Measurements from ENCODE around the gene MBD3L4. TPM values are rescaled to one million over a fixed set of nuclear protein-coding genes. Genes with fewer than 3 reads are reported as not detected.
"Not testable (repeated sequence)": the region's sequence is repeated elsewhere in the genome, so short reads cannot be mapped to it uniquely, and the experiment has no call there.

Gene MBD3L4
- total RNA-seq, 1 donor, result not detected

DNA sequence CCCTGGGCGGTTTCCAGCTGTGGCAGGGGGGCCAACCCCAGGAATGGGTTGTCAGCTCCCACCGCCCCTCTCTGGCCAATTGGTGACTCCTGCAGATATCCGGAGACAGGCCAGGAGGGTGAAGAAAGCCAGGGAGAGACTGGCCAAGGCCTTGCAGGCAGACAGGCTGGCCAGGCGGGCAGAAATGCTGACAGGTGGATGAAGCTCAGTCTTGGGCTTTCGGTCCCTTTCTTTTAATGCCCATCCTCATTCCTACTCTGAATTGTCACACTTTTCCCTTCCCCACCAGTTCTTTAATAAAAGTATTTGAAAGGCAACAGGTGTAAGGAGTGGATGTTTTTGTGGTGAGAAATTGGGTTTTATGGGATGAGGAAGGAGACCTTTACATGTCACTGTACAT is 11.4 kb upstream of the MBD3L4 start:
- DNase-seq (ENCODE audit: low read depth in 2 of 3, low spot score in 2 of 3), result not testable (repeated sequence)

DNA sequence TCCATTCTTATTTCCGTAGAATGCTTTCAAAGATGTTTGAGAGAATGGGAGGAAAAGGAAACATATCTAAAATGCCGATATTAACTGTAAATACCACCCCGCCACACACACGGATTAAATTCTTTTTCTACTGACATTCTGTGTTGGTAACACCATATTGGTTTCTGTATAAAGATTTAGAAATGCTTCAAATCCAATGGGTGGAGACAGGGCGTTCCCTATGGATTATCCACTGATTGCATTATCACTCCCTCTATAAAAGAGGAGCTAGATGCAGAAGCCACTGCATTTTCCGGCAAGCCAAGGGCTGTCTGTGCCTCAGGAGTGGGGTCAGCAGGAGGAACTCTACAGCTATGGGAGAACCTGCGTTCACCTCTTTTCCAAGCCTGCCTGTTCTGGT is 9.0 kb upstream of the MBD3L4 start, which contains the start of gene MBD3L2:
Gene MBD3L2 (plus strand): TSS at position 301 of the 400 bp plus-strand sequence. CDS start 53 bp downstream, at position 354.
- DNase-seq (ENCODE audit: low read depth in 2 of 3, low spot score in 2 of 3), result not testable (repeated sequence)

DNA sequence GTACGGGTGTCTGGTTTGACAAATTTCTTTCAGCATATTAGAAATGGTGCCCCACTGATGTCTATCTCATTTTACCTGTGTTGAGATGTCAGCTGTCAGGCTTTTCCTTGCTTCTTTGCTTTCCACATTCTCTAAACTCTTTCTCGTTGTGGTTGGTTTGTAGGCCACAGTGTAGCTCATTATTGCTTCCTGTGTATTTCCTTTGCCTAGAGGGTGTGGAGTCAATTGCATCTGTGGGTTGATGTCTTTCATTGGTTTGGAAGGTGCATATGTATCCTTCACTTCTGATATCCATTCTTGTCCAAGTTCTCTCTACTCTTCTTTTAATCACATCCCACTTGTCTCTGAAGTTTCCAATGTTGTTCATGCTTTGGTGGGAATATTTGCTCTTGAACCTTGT is 1.6 kb upstream of the MBD3L4 start:
- DNase-seq (ENCODE audit: low read depth in 2 of 3, low spot score in 2 of 3), result not testable (repeated sequence)

DNA sequence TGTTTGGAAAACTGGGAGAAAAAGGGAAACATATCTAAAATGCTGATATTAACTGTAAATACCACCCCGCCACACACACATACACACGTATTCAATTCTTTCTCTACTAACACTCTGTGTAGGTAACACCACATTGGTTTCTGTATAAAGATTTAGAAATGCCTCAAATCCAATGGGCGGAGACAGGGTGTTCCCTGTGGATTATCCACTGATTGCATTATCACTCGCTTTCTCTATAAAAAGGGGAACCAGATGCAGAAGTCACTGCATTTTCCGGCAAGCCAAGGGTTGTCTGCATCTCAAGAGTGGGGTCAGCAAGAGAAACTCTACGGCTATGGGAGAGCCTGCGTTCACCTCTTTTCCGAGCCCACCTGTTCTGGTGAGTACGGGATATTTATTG is 9.7 kb downstream of the MBD3L4 start, which contains the start of gene MBD3L5:
Gene MBD3L5 (plus strand): TSS at position 301 of the 400 bp plus-strand sequence. CDS start 34 bp downstream, at position 335.
- not testable (repeated sequence) for DNase-seq (ENCODE audit: low read depth in 2 of 3, low spot score in 2 of 3)

DNA sequence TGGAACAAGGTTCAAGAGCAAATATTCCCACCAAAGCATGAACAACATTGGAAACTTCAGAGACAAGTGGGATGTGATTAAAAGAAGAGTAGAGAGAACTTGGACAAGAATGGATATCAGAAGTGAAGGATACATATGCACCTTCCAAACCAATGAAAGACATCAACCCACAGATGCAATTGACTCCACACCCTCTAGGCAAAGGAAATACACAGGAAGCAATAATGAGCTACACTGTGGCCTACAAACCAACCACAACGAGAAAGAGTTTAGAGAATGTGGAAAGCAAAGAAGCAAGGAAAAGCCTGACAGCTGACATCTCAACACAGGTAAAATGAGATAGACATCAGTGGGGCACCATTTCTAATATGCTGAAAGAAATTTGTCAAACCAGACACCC is 11.2 kb downstream of the MBD3L4 start:
- not testable (repeated sequence) for DNase-seq (ENCODE audit: low read depth in 2 of 3, low spot score in 2 of 3)

DNA sequence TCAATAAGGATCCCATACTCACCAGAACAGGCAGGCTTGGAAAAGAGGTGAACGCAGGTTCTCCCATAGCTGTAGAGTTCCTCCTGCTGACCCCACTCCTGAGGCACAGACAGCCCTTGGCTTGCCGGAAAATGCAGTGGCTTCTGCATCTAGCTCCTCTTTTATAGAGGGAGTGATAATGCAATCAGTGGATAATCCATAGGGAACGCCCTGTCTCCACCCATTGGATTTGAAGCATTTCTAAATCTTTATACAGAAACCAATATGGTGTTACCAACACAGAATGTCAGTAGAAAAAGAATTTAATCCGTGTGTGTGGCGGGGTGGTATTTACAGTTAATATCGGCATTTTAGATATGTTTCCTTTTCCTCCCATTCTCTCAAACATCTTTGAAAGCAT is 18.6 kb downstream of the MBD3L4 start, which contains the start of gene MBD3L2B:
Gene MBD3L2B (minus strand): TSS at position 101 of the 400 bp plus-strand sequence. CDS start 34 bp downstream, at position 67.
- DNase-seq (ENCODE audit: low read depth in 2 of 3, low spot score in 2 of 3), result not testable (repeated sequence)

DNA sequence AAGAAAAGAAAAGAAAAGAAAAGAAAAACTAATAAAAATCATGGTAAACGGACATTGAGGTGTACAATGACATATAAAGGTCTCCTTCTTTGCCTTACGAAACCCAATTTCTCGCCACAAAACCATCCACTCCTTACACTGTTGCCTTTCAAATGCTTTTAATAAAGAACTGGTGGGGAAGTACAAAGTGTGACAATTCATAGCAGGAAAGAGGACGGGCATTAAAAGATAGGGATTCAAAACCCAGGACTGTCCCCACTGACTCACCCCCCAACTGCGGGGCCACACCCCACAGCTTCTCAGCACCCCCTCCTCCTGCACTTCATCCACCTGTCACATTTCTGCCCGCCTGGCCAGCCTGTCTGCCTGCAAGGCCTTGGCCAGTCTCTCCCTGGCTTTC is 21.2 kb downstream of the MBD3L4 start:
- DNase-seq (ENCODE audit: low read depth in 2 of 3, low spot score in 2 of 3), result no peak

DNA sequence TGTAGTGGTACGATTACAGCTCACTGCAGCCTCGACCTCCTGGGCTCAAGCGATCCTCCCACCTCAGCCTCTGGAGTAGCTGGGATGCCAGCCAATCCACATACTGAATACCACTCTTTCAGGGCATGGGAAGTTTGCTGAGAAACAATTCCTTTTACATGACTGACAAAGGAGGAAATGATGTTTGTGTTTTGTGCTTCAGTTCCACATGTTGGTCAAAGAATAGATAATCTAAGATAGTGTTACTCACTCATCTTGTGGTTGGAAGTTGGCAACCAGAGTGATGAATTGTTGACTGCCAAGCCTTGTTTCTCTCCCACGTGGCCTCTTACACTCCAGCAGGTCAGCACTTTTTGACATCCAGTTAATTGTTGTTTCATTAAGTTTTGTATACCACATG is 26.3 kb downstream of the MBD3L4 start:
- peak in 1 of 3 donors; percentile 54 for DNase-seq (ENCODE audit: low read depth in 2 of 3, low spot score in 2 of 3)

DNA sequence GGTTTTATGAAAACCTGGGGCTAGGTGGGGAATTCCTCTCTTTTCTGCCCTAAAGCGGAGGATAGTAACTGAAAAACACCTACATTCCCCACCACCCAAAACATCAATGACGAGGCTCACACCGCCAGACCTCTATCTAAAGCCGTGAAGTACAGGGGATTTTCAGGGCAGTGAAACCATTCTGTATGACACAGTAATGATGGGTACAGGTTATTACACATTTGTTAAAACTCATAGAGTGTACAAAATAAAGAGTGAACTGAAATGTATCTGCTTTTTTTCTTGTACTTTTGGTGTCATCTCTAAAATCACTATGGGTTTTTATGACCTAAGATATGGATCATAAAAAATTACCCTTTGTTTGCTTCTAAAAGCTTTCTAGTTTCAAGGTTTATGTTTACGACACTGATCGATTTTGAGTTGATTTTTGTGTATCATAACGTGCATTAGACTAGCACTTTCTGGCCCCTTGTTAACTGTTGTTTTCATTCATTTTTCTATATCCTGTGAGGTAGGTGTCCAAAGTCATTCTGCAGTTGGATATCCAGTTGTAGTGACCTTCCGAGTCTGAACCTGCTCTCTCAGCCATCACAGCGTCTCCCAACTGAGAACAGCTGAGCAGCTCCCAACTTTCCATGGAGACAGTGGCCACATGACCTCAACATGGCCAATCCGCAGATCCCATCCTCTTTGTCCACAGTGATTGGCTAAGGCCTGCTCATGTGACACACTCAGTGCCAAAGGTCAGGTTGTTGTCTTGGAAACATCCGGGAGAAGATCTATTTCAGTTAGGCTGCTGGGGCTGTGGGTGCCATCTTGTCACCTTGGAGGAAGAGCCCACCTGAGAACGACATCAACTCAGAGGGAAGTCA is 29.0 kb downstream of the MBD3L4 start:
- DNase-seq (ENCODE audit: low read depth in 2 of 3, low spot score in 2 of 3), result no peak

DNA sequence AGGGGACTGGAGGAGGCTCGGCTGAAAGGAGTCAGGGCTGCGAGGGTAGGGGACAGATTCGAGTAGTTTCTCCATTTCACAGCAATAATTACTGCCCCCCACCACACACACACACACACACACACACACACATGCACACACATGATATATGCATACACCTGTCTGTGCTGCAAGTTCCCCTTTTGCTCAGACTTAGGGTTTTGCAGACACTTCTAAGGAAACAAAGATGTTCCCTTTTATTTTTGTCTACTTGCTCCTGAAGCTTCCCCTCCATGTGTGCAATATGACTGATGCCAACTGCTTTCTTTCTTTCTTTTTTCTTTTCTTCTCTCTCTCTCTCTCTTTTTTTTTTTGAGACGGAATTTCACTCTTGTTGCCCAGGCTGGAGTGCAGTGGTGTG is 32.1 kb downstream of the MBD3L4 start:
- peak in 1 of 3 donors; percentile 73 for DNase-seq (ENCODE audit: low read depth in 2 of 3, low spot score in 2 of 3)

DNA sequence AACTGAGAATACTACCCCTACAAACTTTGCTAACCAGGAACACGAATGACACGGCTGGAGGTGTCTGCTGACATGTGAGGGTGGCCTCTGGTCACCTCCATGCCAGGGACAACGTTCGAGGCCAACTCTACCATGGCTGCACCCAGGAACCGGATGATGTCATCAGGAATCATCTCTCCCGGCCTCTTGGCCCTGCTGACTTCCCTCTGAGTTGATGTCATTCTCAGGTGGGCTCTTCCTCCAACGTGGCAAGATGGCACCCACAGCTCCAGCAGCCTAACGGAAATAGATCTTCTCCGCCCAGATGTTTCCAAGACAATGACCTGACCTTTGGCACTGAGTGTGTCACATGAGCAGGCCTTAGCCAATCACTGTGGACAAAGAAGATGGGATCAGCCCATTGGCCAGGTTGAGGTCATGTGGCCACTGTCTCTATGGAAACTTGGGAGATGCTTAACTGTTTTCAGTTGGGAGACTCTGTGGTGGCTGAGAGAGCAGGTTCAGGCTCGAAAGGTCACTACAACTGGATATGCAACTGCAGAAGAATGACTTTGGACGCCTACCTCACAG is 33.8 kb downstream of the MBD3L4 start:
- DNase-seq (ENCODE audit: low read depth in 2 of 3, low spot score in 2 of 3), result no peak

DNA sequence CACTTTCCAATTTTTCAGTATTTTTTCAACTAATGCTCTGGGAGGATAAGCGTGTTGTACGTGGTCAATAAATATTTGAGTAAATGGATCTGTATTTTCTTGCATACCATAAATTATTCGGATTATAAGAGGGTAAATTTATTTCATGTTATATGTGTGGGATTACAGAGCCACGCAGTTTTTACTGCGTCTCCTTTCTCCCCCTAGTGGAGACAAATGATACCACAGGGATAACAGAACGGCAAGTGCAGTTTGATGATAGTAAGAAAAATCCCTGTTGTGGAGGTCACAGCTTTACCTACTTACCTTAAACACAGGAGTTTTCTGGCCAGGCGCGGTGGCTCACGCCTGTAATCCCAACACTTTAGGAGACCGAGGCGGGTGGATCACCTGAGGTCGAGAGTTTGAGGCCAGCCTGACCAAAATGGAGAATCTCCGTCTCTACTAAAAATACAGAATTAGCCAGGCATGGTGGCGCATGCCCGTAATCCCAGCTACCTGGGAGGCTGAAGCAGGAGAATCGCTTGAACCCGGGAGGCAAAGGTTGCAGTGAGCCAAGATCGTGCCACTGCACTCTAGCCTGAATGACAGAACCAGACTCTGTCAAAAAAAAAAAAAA is 35.6 kb downstream of the MBD3L4 start:
- DNase-seq (ENCODE audit: low read depth in 2 of 3, low spot score in 2 of 3), result peak in 2 of 3 donors; percentile 19 to 54

DNA sequence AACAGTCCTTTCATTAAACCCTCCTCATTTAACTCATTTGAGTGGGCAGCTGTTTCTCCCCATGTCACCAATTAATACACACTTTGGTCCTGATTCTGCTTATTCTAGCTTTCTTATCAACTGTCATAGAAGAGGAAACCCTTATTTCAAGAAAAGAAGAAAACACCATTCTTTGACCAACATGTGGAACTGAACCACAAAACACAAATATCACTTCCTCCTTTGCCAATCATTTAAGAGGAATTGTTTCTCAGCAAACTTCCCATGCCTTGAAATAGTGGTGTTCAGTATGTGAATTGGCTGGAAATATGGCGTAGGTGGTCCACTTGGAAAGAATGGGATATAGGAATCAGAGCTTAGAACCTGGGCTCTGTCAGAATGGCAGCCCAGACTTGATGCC is 39.2 kb downstream of the MBD3L4 start:
- DNase-seq (ENCODE audit: low read depth in 2 of 3, low spot score in 2 of 3), result no peak

DNA sequence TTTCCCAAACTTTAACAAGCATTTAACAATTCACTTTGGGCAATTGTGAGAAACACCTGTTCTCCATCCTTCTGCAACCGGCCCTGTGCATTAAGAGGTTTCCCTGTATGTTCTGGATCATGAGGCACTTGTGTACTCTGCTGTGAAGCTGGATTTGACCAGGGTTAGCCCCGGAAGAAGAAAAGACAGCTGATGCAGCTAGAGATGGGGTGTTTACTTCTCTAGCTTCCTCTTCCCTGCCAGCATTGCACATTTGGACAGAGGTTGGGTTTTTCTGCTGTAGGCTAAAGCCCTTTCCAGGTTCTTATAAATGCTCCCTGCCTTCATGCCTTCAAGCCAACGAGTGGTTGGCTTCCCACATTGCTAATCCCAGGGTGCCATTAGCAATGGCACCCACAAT is 39.6 kb downstream of the MBD3L4 start:
- no peak for DNase-seq (ENCODE audit: low read depth in 2 of 3, low spot score in 2 of 3)

DNA sequence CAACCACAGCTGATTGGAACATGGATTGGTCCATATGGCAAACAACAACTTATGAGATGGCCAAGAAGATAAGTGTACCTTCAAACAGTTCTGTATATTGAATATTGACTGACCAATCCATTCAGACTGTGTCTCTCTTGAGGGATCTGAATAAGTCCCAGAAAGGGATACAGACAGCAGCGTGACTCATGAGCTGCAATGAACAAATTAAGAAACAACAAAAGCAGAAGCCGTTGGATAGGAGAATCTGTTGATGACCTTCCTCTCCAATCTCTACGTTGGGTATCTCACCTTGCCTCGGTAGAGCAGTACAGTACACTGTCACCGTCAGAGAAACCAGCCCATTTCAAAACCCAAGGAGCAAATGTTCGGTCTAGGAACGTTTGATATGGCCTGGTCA is 40.0 kb downstream of the MBD3L4 start:
- DNase-seq (ENCODE audit: low read depth in 2 of 3, low spot score in 2 of 3), result no peak

DNA sequence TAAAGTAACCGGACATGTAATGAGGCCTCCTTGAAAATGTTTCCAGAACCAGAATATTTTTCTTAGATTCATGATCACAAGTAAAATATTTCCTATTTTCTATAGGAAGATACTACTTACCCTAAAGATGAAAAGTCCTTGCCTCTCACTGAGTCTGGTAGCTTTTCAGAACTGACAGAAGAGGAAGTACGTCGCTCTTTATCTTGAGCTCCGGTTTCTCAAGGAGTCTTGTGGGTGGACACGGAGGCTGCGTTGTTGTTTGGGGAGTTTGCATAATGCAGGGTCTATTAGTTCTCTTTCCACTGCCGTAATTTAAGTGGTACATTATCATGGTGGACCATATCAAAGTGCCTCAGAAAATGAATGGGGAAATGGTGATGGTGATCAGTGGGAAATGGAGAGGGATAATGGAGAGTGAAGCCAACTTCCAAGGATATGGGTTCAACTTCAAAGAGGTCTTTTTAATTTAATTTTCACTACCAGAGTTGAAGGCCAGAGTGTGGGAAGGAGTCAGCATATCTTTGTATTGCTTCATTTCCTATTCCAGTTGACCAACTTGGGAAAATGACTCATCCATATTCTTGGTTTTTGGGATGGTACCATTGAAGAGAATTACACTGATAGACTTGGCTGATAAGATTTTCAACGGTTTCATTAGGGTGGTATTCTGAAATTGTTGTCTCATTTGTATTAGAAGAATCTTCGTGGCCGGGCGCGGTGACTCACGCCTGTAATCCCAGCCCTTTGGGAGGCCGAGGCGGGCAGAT is 42.1 kb downstream of the MBD3L4 start:
- DNase-seq (ENCODE audit: low read depth in 2 of 3, low spot score in 2 of 3), result peak in 1 of 3 donors; percentile 68

DNA sequence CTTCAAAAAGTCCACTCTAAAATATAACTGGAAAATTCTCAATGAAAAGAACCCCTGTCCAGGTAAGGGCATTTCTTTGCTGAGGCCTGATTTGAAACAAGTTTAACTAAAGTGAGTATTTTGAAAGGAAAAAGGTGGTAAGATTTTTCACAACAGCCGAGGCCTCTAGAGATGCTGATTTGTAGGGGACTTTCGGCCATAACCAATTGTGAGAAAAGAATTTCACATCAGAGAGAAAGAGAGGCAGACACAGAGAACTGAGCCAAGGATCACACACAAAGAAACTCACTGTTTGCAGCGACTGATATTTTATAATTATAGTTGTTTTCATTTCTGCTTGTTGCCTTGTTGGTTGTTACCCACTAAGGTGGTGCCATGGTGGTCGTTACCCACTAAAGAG is 43.2 kb downstream of the MBD3L4 start:
- no peak for DNase-seq (ENCODE audit: low read depth in 2 of 3, low spot score in 2 of 3)

DNA sequence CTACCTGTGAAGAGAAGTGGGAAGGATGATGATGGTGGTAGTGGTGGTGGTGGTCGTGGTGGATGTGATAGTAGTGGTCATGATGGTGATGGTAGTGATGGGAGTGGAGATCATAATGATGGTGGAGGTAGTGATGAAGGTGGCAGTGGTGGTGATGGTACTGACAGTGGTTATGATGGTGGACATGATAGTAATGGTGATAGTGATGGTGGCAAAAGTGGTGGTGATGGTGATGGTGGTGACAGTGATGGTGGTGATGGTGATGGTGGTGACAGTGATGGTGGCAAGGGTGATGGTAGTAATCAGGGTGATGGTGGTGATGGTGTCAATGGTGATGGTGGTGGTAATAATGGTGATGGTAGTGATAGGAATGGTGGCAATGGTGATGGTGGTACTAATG is 44.9 kb downstream of the MBD3L4 start:
- no peak for DNase-seq (ENCODE audit: low read depth in 2 of 3, low spot score in 2 of 3)

DNA sequence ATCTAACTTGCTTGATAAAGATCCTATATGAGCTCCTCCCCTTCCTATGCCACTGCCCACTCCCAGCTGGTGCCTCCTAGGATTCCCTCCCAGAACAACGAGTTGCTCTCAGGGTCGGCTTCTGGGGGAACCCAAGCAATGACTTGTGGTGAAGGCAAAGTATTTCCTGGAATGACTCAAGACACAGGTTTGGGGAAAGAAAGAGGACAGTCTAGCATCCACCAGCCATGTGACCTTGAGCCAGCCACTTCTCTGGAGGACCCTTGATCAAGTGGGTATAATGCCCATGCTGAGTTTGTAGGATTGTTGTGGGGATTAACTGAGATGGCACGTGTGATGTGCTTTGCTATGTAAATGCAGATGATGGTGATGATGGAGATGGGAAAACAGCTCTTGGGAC is 51.7 kb downstream of the MBD3L4 start:
- DNase-seq (ENCODE audit: low read depth in 2 of 3, low spot score in 2 of 3), result no peak

DNA sequence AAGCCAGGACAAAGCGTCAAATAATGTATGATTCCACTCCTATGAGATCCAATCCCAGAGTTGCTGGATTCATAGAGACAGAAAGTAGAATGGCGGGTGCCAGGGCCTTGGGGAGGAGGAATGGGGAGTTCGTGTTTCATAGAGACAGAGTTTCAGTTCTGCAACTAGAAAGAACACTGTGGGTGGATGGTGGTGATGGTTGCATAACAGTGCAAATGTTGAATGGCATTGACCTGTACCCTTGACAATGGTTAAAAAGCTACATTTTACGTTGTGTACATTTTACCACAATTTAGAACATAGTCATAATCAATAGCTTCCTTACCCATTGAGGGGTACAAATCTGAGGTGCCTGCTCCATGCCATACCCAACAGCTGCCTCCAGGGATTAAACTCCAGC is 52.1 kb downstream of the MBD3L4 start:
- no peak for DNase-seq (ENCODE audit: low read depth in 2 of 3, low spot score in 2 of 3)

All from hematopoietic multipotent progenitor cell (in vitro differentiated cells).